ENCODE results near the gene SLC15A2. TPM values are rescaled to one million over a fixed set of nuclear protein-coding genes. Genes with fewer than 3 reads are reported as not detected.
"Not testable (repeated sequence)": the region's sequence is repeated elsewhere in the genome, so short reads cannot be mapped to it uniquely, and the experiment has no call there.

Gene SLC15A2
- total RNA-seq, 1 donor from 2014 or later: not detected

DNA sequence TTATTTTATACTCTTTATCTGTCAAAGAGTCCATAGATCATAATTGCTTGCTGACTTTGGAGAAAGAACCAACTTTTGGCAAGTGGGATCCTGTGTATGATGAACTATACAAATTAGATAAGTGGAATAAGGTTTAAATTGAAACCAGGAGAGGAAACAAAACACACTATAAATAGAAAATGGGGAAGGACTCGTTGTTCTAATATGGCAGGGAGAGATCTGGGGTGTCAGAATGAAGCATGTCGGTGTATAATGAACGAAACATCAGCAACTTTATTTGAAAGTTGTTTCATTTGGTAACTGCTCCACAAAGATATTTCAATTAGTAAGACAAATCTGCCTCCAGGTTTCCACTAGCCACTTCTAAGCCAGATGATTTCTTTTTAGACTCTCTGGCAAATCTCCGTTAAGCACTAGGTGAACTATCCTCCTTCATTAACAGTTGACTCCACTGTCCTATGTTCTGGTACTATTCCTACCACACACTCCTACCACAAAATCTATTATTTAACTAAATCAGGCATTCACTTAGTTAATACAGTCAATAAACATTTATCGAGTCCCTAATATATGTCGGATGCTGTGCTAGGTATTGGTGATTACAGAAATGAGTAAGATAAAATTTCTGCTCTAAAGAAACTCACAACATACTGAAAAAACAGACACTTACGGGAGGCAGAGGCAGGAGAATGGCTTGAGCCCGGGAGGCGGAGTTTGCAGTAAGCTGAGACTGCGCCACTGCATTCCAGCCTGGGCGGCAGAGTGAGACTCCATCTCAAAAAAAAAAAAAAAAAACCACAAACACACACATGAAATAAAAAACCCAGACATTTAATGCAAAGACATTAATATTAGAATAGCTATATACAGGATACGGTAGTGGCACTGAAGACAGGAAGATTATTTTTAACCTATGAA, 20.1 kb downstream of the SLC15A2 start:
- Histone ChIP-seq H3K4me3 (peak overlapping the region in 1 of 2 donors; percentile 27), H3K9me3 (no peaks in the 10 kb centered on the region), H3K27ac (no peak overlapping the region), H3K36me3 (no peaks in the 10 kb centered on the region), H3K4me1 (no peaks in the 10 kb centered on the region), H3K27me3 (no peaks in the 10 kb centered on the region)
- DNase-seq (ENCODE audit: low spot score in 2 of 2): no peak
- TF ChIP-seq, protein P1, sequence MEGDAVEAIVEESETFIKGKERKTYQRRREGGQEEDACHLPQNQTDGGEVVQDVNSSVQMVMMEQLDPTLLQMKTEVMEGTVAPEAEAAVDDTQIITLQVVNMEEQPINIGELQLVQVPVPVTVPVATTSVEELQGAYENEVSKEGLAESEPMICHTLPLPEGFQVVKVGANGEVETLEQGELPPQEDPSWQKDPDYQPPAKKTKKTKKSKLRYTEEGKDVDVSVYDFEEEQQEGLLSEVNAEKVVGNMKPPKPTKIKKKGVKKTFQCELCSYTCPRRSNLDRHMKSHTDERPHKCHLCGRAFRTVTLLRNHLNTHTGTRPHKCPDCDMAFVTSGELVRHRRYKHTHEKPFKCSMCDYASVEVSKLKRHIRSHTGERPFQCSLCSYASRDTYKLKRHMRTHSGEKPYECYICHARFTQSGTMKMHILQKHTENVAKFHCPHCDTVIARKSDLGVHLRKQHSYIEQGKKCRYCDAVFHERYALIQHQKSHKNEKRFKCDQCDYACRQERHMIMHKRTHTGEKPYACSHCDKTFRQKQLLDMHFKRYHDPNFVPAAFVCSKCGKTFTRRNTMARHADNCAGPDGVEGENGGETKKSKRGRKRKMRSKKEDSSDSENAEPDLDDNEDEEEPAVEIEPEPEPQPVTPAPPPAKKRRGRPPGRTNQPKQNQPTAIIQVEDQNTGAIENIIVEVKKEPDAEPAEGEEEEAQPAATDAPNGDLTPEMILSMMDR (IDR thresholded peaks at IDR 0.05): no peak
- intact Hi-C loops (cut with DNase I): no loop called here

DNA sequence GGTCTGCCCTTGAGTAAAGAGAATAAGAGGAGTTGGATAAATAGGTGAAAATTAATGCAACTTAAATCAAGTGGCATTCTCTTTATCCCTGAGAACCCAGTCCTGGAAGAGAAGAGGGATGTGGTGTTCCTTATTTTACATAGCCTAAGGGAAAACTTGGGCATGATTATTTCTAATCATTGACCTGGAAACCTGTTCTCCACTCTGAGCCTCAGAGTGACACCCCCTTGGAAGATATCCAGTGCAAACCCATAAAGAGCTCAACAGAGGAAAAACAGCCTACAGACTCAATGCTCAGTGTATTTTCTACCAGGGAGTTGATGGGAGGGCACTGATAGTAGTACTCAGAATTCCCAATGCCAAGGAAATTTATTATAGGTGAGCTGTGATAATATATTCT, 22.0 kb downstream of the SLC15A2 start:
- H3K9me3 ChIP-seq: no peaks in the 10 kb centered on the region
- intact Hi-C loops (cut with DNase I): no loop called here
- TF ChIP-seq, protein P1 (IDR thresholded peaks at IDR 0.05): no peak
- no peak overlapping the region for H3K27ac ChIP-seq
- no peaks in the 10 kb centered on the region for H3K36me3 ChIP-seq
- no peaks in the 10 kb centered on the region for H3K27me3 ChIP-seq
- H3K4me3 ChIP-seq: no peak overlapping the region
- no peak for DNase-seq (ENCODE audit: low spot score in 2 of 2)
- H3K4me1 ChIP-seq: no peaks in the 10 kb centered on the region

DNA sequence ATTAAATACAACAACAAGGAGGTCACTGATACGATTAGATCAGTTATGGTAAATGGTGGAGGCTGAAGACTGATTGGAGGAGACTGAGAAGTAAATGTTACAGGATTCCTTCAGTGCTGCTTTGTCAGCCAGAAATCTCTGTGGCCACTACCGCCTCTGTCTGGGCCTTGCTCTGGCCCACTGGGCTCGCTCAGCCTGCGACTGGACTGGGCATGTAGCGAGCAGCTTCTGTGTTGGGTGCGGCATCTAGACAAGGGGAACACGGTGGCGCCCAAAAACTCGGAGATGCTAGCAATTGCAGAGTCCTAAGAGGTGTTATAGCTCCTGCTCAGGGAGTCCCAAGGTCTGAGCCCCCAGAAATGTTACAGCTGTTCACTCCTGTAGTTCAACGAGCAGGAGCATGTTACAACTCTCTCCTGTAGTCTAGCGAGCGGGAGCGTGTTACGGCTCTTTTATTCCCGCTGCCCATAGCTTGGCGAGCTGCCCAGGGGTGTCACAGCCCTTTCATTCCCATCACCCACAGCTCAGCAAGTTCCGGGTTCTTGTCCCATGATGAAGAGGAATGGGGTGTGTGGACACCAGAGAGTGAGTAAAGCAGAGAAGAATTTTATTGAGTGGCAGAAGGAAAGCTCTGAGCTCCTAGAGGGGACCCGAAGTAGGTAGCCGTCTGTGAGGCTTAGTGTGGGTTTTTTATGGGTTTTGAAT, 24.7 kb downstream of the SLC15A2 start:
- intact Hi-C loops (cut with DNase I): no loop called here
- Histone ChIP-seq H3K4me3 (no peak overlapping the region), H3K9me3 (no peaks in the 10 kb centered on the region), H3K27me3 (no peaks in the 10 kb centered on the region), H3K4me1 (no peaks in the 10 kb centered on the region), H3K27ac (no peak overlapping the region), H3K36me3 (no peaks in the 10 kb centered on the region)
- TF ChIP-seq, protein P1 (IDR thresholded peaks at IDR 0.05): no peak
- no peak for DNase-seq (ENCODE audit: low spot score in 2 of 2)

DNA sequence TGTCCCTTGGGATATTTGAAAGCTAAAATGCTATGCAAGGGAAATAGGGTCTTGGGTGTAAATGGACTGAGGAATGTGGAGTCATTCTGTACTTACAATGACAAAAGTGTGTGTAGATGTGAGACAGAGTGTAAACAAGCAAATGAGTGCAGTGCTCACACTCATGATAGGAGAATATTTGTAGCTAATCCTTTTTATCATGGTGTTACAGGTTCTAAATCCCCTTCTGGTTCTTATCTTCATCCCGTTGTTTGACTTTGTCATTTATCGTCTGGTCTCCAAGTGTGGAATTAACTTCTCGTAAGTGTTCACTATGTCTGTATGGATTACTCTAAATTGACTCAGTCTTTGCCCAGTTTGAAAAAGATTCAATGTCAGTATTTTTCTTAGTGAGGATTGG, 30.5 kb downstream of the SLC15A2 start:
- DNase-seq (ENCODE audit: low spot score in 2 of 2): no peak
- Histone ChIP-seq H3K4me3 (no peak overlapping the region), H3K4me1 (no peaks in the 10 kb centered on the region), H3K36me3 (peaks cover 0 to 5% of the 10 kb centered on the region in 2 donors), H3K27ac (no peak overlapping the region), H3K9me3 (no peaks in the 10 kb centered on the region), H3K27me3 (no peaks in the 10 kb centered on the region)
- intact Hi-C loops (cut with DNase I): no loop called here
- TF ChIP-seq, protein P1 (IDR thresholded peaks at IDR 0.05): no peak

DNA sequence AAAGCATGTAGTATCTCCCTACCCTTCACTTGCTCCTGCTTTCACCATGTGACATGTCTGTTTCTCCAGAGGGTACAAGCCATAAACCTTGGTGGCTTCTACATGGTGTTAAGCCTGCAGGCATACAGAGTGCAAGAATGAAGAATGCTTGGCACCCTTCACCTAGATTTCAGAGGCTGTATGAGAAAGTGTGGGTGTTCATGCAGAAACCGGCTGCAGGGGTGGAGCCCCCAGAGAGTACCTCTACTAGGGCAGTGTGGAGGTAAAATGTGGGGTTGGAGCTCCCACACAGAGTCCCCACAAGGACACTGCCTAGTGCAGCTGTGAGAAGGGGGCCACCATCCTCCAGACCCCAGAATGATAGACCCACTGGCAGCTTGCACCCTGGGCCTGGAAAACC, 32.2 kb downstream of the SLC15A2 start:
- Histone ChIP-seq H3K9me3 (no peaks in the 10 kb centered on the region), H3K4me1 (no peaks in the 10 kb centered on the region), H3K4me3 (no peak overlapping the region), H3K36me3 (peaks cover 0 to 5% of the 10 kb centered on the region in 2 donors), H3K27ac (no peak overlapping the region), H3K27me3 (no peaks in the 10 kb centered on the region)
- TF ChIP-seq, protein P1 (IDR thresholded peaks at IDR 0.05): no peak
- intact Hi-C loops (cut with DNase I): no loop called here
- DNase-seq (ENCODE audit: low spot score in 2 of 2): no peak

DNA sequence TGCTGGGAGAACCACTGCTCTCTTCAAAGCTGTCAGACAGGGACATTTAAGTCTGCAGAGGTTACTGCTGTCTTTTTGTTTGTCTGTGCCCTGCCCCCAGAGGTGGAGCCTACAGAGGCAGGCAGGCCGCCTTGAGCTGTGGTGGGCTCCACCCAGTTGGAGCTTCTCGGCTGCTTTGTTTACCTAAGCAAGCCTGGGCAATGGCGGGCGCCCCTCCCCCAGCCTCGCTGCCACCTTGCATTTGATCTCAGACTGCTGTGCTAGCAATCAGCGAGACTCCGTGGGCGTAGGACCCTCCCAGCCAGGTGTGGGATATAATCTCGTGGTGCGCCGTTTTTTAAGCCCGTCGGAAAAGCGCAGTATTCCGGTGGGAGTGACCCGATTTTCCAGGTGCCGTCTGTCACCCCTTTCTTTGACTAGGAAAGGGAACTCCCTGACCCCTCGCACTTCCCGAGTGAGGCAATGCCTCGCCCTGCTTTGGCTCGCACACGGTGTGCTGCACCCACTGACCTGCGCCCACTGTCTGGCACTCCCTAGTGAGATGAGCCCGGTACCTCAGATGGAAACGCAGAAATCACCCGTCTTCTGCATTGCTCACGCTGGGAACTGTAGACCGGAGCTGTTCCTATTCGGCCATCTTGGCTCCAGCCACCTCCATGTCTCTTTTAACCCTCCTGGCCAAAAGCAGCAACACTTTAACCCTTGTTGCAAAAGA, 44.1 kb downstream of the SLC15A2 start:
- intact Hi-C loops (cut with DNase I): not testable (repeated sequence)

More for the DNA sequence above, 44.1 kb downstream of the SLC15A2 start:
- DNase-seq (ENCODE audit: low spot score in 2 of 2); H3K27ac ChIP-seq; H3K4me1 ChIP-seq; H3K27me3 ChIP-seq; H3K4me3 ChIP-seq; H3K36me3 ChIP-seq; H3K9me3 ChIP-seq: not testable (repeated sequence)

All from ascending aorta (tissue), 2 donors.